Osteocyte (in vitro differentiated cells): Measurements from ENCODE around the gene CKMT2. TPM values are rescaled to one million over a fixed set of nuclear protein-coding genes. Genes with fewer than 3 reads are reported as not detected.

ENCODE experiments used
- DNase-seq: peaks from one replicate; pipeline ENCODE4 v3.0.0; 2021; ENCODE audit warnings: mixed read lengths; ENCODE audit not compliant: unreplicated experiment; ENCODE audit errors: extremely low spot score
- H3K27ac Mint-ChIP-seq: one replicate; pipeline ENCODE4 v1.8.0; 2021; ENCODE audit warnings: mild to moderate bottlenecking, mixed read lengths; ENCODE audit not compliant: unreplicated experiment
- H3K27me3 Mint-ChIP-seq: one replicate; pipeline ENCODE4 v1.8.0; 2021; ENCODE audit warnings: mixed read lengths; ENCODE audit not compliant: unreplicated experiment
- H3K36me3 Mint-ChIP-seq: one replicate; pipeline ENCODE4 v1.8.0; 2021; ENCODE audit warnings: mixed read lengths; ENCODE audit not compliant: unreplicated experiment
- H3K4me1 Mint-ChIP-seq: one replicate; pipeline ENCODE4 v1.8.0; 2021; ENCODE audit warnings: mixed read lengths; ENCODE audit not compliant: unreplicated experiment
- H3K4me3 Mint-ChIP-seq: one replicate; pipeline ENCODE4 v1.8.0; 2021; ENCODE audit warnings: mild to moderate bottlenecking, moderate library complexity, mixed read lengths; ENCODE audit not compliant: unreplicated experiment
- H3K9me3 Mint-ChIP-seq: one replicate; pipeline ENCODE4 v1.8.0; 2021; ENCODE audit warnings: mixed read lengths; ENCODE audit not compliant: unreplicated experiment
- CTCF ChIP-seq: fragments of 200-600 bp; sonication (generic); IDR thresholded peaks from 2 replicates; pipeline ENCODE4 v1.5.0; 2021; ENCODE audit warnings: antibody characterized with exemption, mild to moderate bottlenecking, moderate library complexity
- long read RNA-seq: library from polyadenylated mRNA; unstranded; transcript quantifications from one replicate; pipeline ENCODE4 v2.0.0, GENCODE V29; 2021
- total RNA-seq: library from RNA; stranded (reverse); gene quantifications from 2 replicates; pipeline ENCODE4 v1.2.1, GENCODE V29; 2021

CKMT2 gene
- not detected in 2 replicates for total RNA-seq
- long read RNA-seq, partial matches to known transcripts, result 0 of 118 reads
- long read RNA-seq, other reads (novel, unspliced or antisense), result 118 of 118 reads

- DNase-seq, result no peak
- no peaks in the 10 kb centered on the region for H3K27me3 Mint-ChIP-seq
- H3K4me1 Mint-ChIP-seq, result no peaks in the 10 kb centered on the region
- no peak within 1 kb of the TSS for H3K27ac Mint-ChIP-seq
- no peak for TF ChIP-seq CTCF
- no peaks in the 10 kb centered on the region for H3K9me3 Mint-ChIP-seq
- H3K4me3 Mint-ChIP-seq, result no peak within 1 kb of the TSS
- H3K36me3 Mint-ChIP-seq, result no peaks in the 10 kb centered on the region
These were observed at the start of gene CKMT2 for GRCh38 chr5:81233080-81233634. CKMT2 (plus strand) TSS chr5:81233322; CDS start chr5:81251133, 17,811 bp downstream.

- Mint-ChIP-seq H3K4me1 (no peaks in the 10 kb centered on the region), H3K36me3 (no peaks in the 10 kb centered on the region), H3K27ac (no peak overlapping the region), H3K27me3 (peaks cover 10% of the 10 kb centered on the region), H3K9me3 (no peaks in the 10 kb centered on the region), H3K4me3 (no peak overlapping the region)
- DNase-seq, result no peak
- no peak for TF ChIP-seq CTCF
These were observed 49.0 kb upstream of the CKMT2 start for GRCh38 chr5:81183811-81184748.

GRCh38 chr5:81184749-81185110 lies 48.4 kb upstream of the CKMT2 start:
- no peaks in the 10 kb centered on the region for H3K36me3 Mint-ChIP-seq
- H3K27ac Mint-ChIP-seq, result no peak overlapping the region
- peaks cover 10% of the 10 kb centered on the region for H3K27me3 Mint-ChIP-seq
- TF ChIP-seq CTCF, result no peak
- H3K9me3 Mint-ChIP-seq, result no peaks in the 10 kb centered on the region
- no peaks in the 10 kb centered on the region for H3K4me1 Mint-ChIP-seq
- DNase-seq, result no peak
- H3K4me3 Mint-ChIP-seq, result no peak overlapping the region

- H3K27me3 Mint-ChIP-seq, result peaks cover 31% of the 10 kb centered on the region
- TF ChIP-seq CTCF, result no peak
- no peak overlapping the region for H3K4me3 Mint-ChIP-seq
- H3K4me1 Mint-ChIP-seq, result no peaks in the 10 kb centered on the region
- H3K27ac Mint-ChIP-seq, result no peak overlapping the region
- DNase-seq, result no peak
- H3K36me3 Mint-ChIP-seq, result no peaks in the 10 kb centered on the region
- no peaks in the 10 kb centered on the region for H3K9me3 Mint-ChIP-seq
These were observed 45.2 kb upstream of the CKMT2 start for GRCh38 chr5:81187885-81188284.

GRCh38 chr5:81188962-81189361 lies 44.2 kb upstream of the CKMT2 start:
- Mint-ChIP-seq H3K9me3 (no peaks in the 10 kb centered on the region), H3K27me3 (peaks cover 32% of the 10 kb centered on the region), H3K4me3 (no peak overlapping the region), H3K36me3 (no peaks in the 10 kb centered on the region), H3K27ac (no peak overlapping the region), H3K4me1 (no peaks in the 10 kb centered on the region)
- TF ChIP-seq CTCF, result no peak
- no peak for DNase-seq
